IPS-18a (cell line): ENCODE measurements around the gene MCM10.

Experiments used
- H3K27ac ChIP-seq: one replicate; pipeline ENCODE4 v1.5.1; 2013; ENCODE audit warnings: low read length
- H3K27me3 ChIP-seq: one replicate; pipeline ENCODE4 v1.6.1; 2013; ENCODE audit warnings: mild to moderate bottlenecking, low read length; ENCODE audit not compliant: control insufficient read depth, insufficient read depth
- H3K36me3 ChIP-seq: one replicate; pipeline ENCODE4 v1.6.1; 2013; ENCODE audit warnings: low read depth, low read length; ENCODE audit not compliant: control insufficient read depth
- H3K4me1 ChIP-seq: one replicate; pipeline ENCODE4 v1.6.1; 2013; ENCODE audit warnings: low read depth, low read length; ENCODE audit not compliant: control insufficient read depth
- H3K4me3 ChIP-seq: one replicate; pipeline ENCODE4 v1.5.1; 2013; ENCODE audit warnings: low read length
- H3K9ac ChIP-seq: one replicate; pipeline ENCODE4 v1.6.1; 2013; ENCODE audit warnings: mild to moderate bottlenecking, low read length, moderate library complexity
- H3K9me3 ChIP-seq: one replicate; pipeline ENCODE4 v1.6.1; 2013; ENCODE audit warnings: low read depth, low read length; ENCODE audit not compliant: control insufficient read depth

The MCM10 gene

GRCh38 chr10:13193637-13194036 is 32.3 kb downstream of the MCM10 start:
- Histone ChIP-seq H3K4me3 (no peak overlapping the region), H3K9me3 (no peaks in the 10 kb centered on the region), H3K36me3 (peaks cover 91% of the 10 kb centered on the region)

GRCh38 chr10:13195016-13195415 is 33.7 kb downstream of the MCM10 start:
- no peaks in the 10 kb centered on the region for H3K27me3 ChIP-seq
- no peak overlapping the region for H3K4me3 ChIP-seq
- peaks cover 90% of the 10 kb centered on the region for H3K36me3 ChIP-seq
- H3K9me3 ChIP-seq: no peaks in the 10 kb centered on the region
- no peak overlapping the region for H3K9ac ChIP-seq
- H3K27ac ChIP-seq: no peak overlapping the region
- H3K4me1 ChIP-seq: no peaks in the 10 kb centered on the region

More at GRCh38 chr10:13193637-13194036, 32.3 kb downstream of the MCM10 start:
- H3K4me1 ChIP-seq: no peaks in the 10 kb centered on the region
- H3K9ac ChIP-seq: no peak overlapping the region
- no peaks in the 10 kb centered on the region for H3K27me3 ChIP-seq
- no peak overlapping the region for H3K27ac ChIP-seq

GRCh38 chr10:13201132-13201531 is 39.8 kb downstream of the MCM10 start:
- no peaks in the 10 kb centered on the region for H3K4me1 ChIP-seq
- H3K36me3 ChIP-seq: peaks cover 91% of the 10 kb centered on the region
- no peak overlapping the region for H3K9ac ChIP-seq
- H3K4me3 ChIP-seq: no peak overlapping the region
- H3K27ac ChIP-seq: no peak overlapping the region
- no peaks in the 10 kb centered on the region for H3K27me3 ChIP-seq
- H3K9me3 ChIP-seq: no peaks in the 10 kb centered on the region

- Histone ChIP-seq H3K27me3 (no peaks in the 10 kb centered on the region), H3K27ac (no peak overlapping the region), H3K9me3 (no peaks in the 10 kb centered on the region), H3K36me3 (peaks cover 78% of the 10 kb centered on the region), H3K4me1 (peaks cover 3% of the 10 kb centered on the region), H3K4me3 (no peak overlapping the region), H3K9ac (no peak overlapping the region)
Observed at GRCh38 chr10:13206091-13206490, 44.7 kb downstream of the MCM10 start.

GRCh38 chr10:13206546-13207443 is 45.4 kb downstream of the MCM10 start:
- Histone ChIP-seq H3K27ac (no peak overlapping the region), H3K9ac (no peak overlapping the region), H3K27me3 (no peaks in the 10 kb centered on the region), H3K36me3 (peaks cover 76% of the 10 kb centered on the region), H3K4me3 (no peak overlapping the region), H3K4me1 (peaks cover 3% of the 10 kb centered on the region), H3K9me3 (no peaks in the 10 kb centered on the region)

GRCh38 chr10:13213163-13213562 is 51.8 kb downstream of the MCM10 start:
- H3K27me3 ChIP-seq: no peaks in the 10 kb centered on the region
- H3K27ac ChIP-seq: no peak overlapping the region
- no peak overlapping the region for H3K9ac ChIP-seq
- H3K36me3 ChIP-seq: peaks cover 31% of the 10 kb centered on the region
- H3K4me1 ChIP-seq: peaks cover 3% of the 10 kb centered on the region
- no peak overlapping the region for H3K4me3 ChIP-seq
- H3K9me3 ChIP-seq: peaks cover 5% of the 10 kb centered on the region

GRCh38 chr10:13218878-13219277 is 57.5 kb downstream of the MCM10 start:
- H3K4me1 ChIP-seq: peaks cover 7% of the 10 kb centered on the region
- H3K4me3 ChIP-seq: no peak overlapping the region
- no peaks in the 10 kb centered on the region for H3K36me3 ChIP-seq
- H3K27ac ChIP-seq: no peak overlapping the region
- H3K9ac ChIP-seq: no peak overlapping the region
- H3K27me3 ChIP-seq: no peaks in the 10 kb centered on the region
- H3K9me3 ChIP-seq: no peaks in the 10 kb centered on the region

GRCh38 chr10:13219685-13220670 is 58.6 kb downstream of the MCM10 start:
- Histone ChIP-seq H3K27ac (no peak overlapping the region), H3K9me3 (no peaks in the 10 kb centered on the region), H3K4me1 (peaks cover 7% of the 10 kb centered on the region), H3K9ac (no peak overlapping the region), H3K36me3 (no peaks in the 10 kb centered on the region), H3K4me3 (no peak overlapping the region), H3K27me3 (no peaks in the 10 kb centered on the region)

GRCh38 chr10:13221572-13221971 is 60.2 kb downstream of the MCM10 start:
- H3K9me3 ChIP-seq: no peaks in the 10 kb centered on the region
- H3K4me1 ChIP-seq: peaks cover 7% of the 10 kb centered on the region
- no peak overlapping the region for H3K4me3 ChIP-seq
- no peaks in the 10 kb centered on the region for H3K36me3 ChIP-seq
- H3K9ac ChIP-seq: no peak overlapping the region
- H3K27me3 ChIP-seq: no peaks in the 10 kb centered on the region
- H3K27ac ChIP-seq: no peak overlapping the region

DNA sequence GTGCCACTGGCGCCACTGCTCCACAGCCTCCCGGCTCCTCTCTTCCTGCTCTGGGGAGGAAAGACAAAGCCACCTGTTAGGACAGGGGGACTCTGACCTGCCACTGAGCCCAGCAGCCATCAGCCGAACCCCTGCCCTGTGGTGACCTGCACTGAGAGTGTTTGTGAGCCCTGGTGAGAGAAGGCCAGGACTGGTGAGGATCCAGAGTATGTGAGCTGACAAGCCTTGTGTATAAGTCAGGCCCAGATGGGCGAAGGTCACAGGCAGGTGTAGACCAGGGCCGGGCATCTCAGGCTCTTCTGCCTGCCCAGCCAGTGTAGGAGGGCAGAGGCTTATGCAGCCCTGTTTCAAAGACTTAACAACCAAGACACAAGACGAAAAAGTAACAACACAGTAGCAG is 60.8 kb downstream of the MCM10 start:
- H3K9ac ChIP-seq: no peak overlapping the region
- H3K4me3 ChIP-seq: no peak overlapping the region
- H3K27ac ChIP-seq: no peak overlapping the region
- H3K27me3 ChIP-seq: no peaks in the 10 kb centered on the region
- H3K4me1 ChIP-seq: peaks cover 7% of the 10 kb centered on the region
- no peaks in the 10 kb centered on the region for H3K36me3 ChIP-seq
- no peaks in the 10 kb centered on the region for H3K9me3 ChIP-seq

- no peaks in the 10 kb centered on the region for H3K36me3 ChIP-seq
- peaks cover 7% of the 10 kb centered on the region for H3K4me1 ChIP-seq
- no peak overlapping the region for H3K4me3 ChIP-seq
- H3K27me3 ChIP-seq: no peaks in the 10 kb centered on the region
- H3K27ac ChIP-seq: no peak overlapping the region
- no peak overlapping the region for H3K9ac ChIP-seq
- H3K9me3 ChIP-seq: no peaks in the 10 kb centered on the region
Observed at GRCh38 chr10:13222566-13222965, 61.2 kb downstream of the MCM10 start.
